ENCODE data around the gene BCAS3. TPM values are rescaled to one million over a fixed set of nuclear protein-coding genes. Genes with fewer than 3 reads are reported as not detected.

The BCAS3 gene
- total RNA-seq, 1 donor: 23.7 TPM

DNA sequence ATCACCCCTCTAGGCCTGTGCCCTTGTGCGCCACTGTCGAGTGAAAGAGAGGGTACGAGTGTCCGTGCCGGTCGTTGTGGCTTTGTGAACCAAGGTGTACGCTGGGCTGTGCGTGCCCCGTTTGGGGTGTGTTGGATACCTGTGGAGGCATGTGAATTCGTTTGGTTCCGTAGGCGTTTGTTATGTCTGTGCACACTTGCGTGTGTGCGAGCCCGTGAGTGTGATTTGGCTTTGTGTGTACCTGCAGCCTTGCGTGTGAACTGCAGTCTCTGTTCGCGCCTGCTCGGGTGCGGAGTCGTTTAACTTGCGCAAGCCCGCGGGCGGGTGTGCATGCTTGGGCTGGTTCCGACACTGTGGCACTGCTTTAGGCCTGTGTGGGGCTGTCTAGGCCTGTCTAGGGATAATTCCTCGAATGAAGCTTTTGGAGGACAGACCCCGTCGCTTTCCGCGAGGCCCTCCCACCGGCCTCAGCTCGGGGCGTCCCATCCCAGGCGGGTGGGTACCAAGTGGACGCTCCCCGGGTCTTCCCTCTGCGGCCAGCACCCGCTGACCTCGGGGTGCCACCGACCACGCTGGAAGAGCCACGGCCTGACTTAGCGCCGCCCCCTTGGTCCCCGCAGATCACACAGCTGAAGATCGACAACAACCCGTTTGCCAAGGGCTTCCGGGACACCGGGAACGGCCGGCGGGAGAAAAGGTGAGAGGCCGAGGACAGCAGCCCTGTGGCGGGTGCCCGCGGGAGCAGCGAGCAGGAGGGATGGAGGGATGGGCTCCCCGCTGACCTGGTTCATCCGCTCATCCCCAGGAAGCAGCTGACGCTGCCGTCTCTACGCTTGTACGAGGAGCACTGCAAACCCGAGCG, 726.4 kb downstream of the BCAS3 start:
- TF ChIP-seq, protein P1, sequence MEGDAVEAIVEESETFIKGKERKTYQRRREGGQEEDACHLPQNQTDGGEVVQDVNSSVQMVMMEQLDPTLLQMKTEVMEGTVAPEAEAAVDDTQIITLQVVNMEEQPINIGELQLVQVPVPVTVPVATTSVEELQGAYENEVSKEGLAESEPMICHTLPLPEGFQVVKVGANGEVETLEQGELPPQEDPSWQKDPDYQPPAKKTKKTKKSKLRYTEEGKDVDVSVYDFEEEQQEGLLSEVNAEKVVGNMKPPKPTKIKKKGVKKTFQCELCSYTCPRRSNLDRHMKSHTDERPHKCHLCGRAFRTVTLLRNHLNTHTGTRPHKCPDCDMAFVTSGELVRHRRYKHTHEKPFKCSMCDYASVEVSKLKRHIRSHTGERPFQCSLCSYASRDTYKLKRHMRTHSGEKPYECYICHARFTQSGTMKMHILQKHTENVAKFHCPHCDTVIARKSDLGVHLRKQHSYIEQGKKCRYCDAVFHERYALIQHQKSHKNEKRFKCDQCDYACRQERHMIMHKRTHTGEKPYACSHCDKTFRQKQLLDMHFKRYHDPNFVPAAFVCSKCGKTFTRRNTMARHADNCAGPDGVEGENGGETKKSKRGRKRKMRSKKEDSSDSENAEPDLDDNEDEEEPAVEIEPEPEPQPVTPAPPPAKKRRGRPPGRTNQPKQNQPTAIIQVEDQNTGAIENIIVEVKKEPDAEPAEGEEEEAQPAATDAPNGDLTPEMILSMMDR (IDR thresholded peaks at IDR 0.05; ENCODE audit: insufficient read depth, low read depth, low read length): no peak
- peak; percentile 64 for DNase-seq (ENCODE audit: low read depth)
- H3K4me3 ChIP-seq (ENCODE audit: low read depth, low read length): peak overlapping the region; percentile 74

DNA sequence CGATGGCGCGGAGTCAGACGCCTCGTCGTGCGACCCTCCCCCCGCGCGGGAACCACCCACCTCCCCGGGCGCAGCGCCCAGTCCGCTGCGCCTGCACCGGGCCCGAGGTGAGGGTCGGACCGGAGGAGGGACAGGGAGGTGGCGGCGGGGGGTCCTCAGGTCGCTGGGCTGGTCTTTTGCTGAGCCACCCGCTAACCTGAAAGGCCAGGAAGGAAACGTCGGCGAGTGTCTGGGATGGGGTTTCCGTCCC, 726.9 kb downstream of the BCAS3 start:
- TF ChIP-seq, protein P1 (IDR thresholded peaks at IDR 0.05; ENCODE audit: insufficient read depth, low read depth, low read length): no peak
- DNase-seq (ENCODE audit: low read depth): no peak
- peak overlapping the region; percentile 74 for H3K4me3 ChIP-seq (ENCODE audit: low read depth, low read length)

DNA sequence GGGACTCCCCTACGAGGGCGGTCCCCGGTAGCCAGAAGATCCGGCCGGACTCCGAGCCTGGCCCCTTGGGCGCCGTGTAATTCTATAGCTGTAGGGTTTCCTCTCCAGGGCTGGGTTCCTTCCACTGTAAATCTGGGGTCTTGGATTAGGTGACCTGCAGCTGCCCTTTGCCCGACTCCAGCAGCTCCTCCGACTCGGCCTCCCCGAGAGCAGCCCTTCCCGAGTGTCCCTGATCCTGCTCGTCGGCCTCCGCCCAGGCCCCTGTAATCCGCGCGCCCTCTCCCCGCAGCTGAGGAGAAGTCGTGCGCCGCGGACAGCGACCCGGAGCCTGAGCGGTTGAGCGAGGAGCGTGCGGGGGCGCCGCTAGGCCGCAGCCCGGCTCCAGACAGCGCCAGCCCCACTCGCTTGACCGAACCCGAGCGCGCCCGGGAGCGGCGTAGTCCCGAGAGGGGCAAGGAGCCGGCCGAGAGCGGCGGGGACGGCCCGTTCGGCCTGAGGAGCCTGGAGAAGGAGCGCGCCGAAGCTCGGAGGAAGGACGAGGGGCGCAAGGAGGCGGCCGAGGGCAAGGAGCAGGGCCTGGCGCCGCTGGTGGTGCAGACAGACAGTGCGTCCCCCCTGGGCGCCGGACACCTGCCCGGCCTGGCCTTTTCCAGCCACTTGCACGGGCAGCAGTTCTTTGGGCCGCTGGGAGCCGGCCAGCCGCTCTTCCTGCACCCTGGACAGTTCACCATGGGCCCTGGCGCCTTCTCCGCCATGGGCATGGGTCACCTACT, 727.4 kb downstream of the BCAS3 start:
- TF ChIP-seq, protein P1 (IDR thresholded peaks at IDR 0.05; ENCODE audit: insufficient read depth, low read depth, low read length): no peak
- peak overlapping the region; percentile 74 for H3K4me3 ChIP-seq (ENCODE audit: low read depth, low read length)
- DNase-seq (ENCODE audit: low read depth): no peak

DNA sequence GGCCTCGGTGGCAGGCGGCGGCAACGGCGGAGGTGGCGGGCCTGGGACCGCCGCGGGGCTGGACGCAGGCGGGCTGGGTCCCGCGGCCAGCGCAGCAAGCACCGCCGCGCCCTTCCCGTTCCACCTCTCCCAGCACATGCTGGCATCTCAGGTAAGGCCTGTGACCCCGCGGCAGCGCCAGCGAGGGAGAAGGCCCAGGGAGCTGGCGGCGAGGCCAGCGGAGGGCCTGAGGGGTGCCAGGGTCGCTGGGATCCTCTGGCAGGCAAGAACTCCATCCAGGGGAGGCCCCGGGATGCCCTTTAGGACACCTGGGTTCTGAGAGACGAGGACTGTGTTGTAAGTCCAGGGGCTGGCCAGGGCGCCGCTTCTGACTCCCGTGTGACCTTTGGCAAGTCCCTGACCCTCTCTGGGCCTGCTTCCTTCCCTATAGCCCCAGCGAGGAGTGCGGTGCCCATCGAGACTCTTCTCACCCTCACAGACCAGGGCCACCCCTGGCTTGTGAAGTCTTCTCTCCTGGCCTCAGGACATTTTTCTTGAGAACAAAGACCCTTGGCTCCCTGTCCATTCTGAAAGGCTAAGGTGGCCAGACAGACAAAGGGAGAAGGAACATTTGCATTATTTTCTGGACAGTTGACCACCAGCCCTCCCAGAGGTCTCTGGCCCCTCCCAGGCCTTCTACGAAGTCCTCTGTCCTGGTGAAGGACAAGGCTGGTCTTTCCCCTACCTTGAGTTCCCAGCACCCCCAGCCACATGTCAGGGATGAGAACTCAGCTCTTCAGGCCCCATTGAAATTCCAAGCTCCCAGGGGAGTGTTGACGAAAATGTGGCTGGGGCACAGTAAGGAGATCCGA, 728.3 kb downstream of the BCAS3 start:
- H3K4me3 ChIP-seq (ENCODE audit: low read depth, low read length): peak overlapping the region; percentile 74
- DNase-seq (ENCODE audit: low read depth): no peak
- TF ChIP-seq, protein P1 (IDR thresholded peaks at IDR 0.05; ENCODE audit: insufficient read depth, low read depth, low read length): no peak

DNA sequence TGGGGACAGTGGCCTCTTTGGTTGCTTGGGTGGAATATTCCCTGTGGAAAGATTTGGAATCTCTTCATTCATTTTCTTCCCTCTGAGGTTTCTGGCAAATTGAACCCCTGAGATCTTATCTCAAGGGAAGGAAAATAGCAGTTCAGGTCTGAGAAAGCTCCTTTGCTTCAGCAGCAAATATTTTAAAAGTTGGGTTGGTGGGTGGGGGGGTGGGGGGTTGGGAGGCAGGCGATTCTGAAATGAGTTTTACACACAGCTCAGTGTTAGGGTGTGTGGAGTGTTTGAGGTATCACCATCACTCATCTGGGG, 728.8 kb downstream of the BCAS3 start:
- H3K4me3 ChIP-seq (ENCODE audit: low read depth, low read length): peak overlapping the region; percentile 42
- DNase-seq (ENCODE audit: low read depth): no peak
- TF ChIP-seq, protein P1 (IDR thresholded peaks at IDR 0.05; ENCODE audit: insufficient read depth, low read depth, low read length): no peak

DNA sequence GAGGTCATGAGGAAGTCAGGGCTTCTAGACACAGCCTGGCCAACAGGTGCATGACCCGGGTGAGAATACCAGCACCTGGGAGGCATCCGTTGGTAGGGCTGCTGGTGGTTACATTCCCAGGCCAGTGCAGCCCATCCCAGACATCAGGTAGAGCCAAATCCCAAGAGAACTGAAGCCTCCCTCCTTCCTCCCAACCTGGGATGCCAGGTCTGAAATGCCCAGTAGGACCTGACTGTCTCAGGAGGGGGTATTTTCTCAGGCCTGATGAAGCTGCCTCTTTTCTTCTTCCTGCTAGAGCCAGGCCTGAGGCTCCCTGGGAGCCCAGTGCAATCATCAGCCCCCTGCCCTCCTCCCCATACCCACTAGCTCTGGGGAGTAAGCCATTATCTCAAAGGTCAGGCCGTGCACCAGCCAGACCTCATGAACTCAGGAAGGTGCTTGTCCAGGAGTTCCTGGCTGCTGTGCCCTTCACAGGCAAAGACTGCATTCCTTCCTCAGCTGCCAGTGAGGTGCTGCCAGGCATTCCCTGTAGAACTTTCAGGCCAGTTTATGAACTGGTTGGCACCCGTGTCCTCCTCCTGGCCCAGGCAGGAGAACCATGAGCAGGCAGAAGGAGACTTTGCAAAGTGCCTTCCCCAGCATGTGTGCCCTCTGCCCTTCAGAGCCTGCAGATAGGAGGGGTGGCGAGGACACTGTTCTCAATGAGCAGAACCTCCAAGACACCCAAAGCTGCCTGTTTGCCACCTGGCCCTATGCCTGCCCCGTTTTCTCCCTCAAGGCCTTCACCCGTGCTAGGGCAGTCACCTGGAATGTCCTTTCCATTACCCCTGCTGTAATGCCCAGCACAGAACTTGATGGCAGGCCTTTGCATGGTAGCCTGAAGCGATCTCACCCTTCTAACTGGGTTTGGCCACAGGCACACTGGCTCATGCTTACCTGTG, 729.6 kb downstream of the BCAS3 start:
- TF ChIP-seq, protein P1 (IDR thresholded peaks at IDR 0.05; ENCODE audit: insufficient read depth, low read depth, low read length): no peak
- no peak for DNase-seq (ENCODE audit: low read depth)
- no peak overlapping the region for H3K4me3 ChIP-seq (ENCODE audit: low read depth, low read length)
